K562 (cell line): ENCODE results near the gene MAN1A1. TPM values are rescaled to one million over a fixed set of nuclear protein-coding genes. Genes with fewer than 3 reads are reported as not detected.
A peak's percentile ranks its signal among the peaks of the same experiment; 100 is the strongest.

ENCODE experiments used
- COPS2 ChIP-seq: fragments of 450-650 bp; conservative IDR thresholded peaks from 2 replicates; pipeline ENCODE4 v1.6.1; 2016; ENCODE audit warnings: mild to moderate bottlenecking, moderate library complexity
- CREM ChIP-seq: IDR thresholded peaks from 2 replicates; pipeline ENCODE4 v1.6.1; 2014; ENCODE audit warnings: antibody characterized with exemption, low read depth
- CXXC5 ChIP-seq: fragments of 250-450 bp; sonication (Bioruptor Pico); IDR thresholded peaks from 2 replicates; pipeline ENCODE4 v1.8.0; 2022; ENCODE audit warnings: inconsistent platforms, mild to moderate bottlenecking, moderate library complexity
- DMBX1 ChIP-seq: fragments of 250-450 bp; sonication (Bioruptor Pico); IDR thresholded peaks from 2 replicates; pipeline ENCODE4 v1.8.0; 2022; ENCODE audit warnings: inconsistent platforms, mild to moderate bottlenecking, moderate library complexity, borderline replicate concordance
- EP400 ChIP-seq: fragments of 450-650 bp; IDR thresholded peaks from 2 replicates; pipeline ENCODE4 v1.6.1; 2017; ENCODE audit warnings: antibody characterized with exemption, mild to moderate bottlenecking, moderate library complexity
- ESRRB ChIP-seq: fragments of 250-450 bp; sonication (Bioruptor Pico); IDR thresholded peaks from 2 replicates; pipeline ENCODE4 v1.5.0; 2020; ENCODE audit warnings: mild to moderate bottlenecking, moderate library complexity, borderline replicate concordance
- HNRNPK ChIP-seq: fragments of 200-400 bp; formaldehyde crosslinking; IDR thresholded peaks from one replicate; pipeline ENCODE4 v1.6.1; 2018; ENCODE audit warnings: mild to moderate bottlenecking, low read depth, low read length; ENCODE audit not compliant: poor library complexity, severe bottlenecking
- HNRNPLL ChIP-seq: fragments of 200-400 bp; formaldehyde crosslinking; IDR thresholded peaks from 2 replicates; pipeline ENCODE4 v1.6.1; 2017; ENCODE audit warnings: low read length, low read depth, mild to moderate bottlenecking; ENCODE audit not compliant: poor library complexity, severe bottlenecking
- KAT2B ChIP-seq: IDR thresholded peaks from one replicate; pipeline ENCODE4 v1.6.1; 2012; ENCODE audit warnings: low read depth, mild to moderate bottlenecking, control low read depth, inconsistent platforms, low read length, moderate library complexity
- MTA1 ChIP-seq: fragments of 450-650 bp; IDR thresholded peaks from 2 replicates; pipeline ENCODE4 v1.6.1; 2017; ENCODE audit warnings: borderline replicate concordance
- MTA3 ChIP-seq: fragments of 450-650 bp; formaldehyde crosslinking; IDR thresholded peaks from 2 replicates; pipeline ENCODE4 v1.6.1; 2017; ENCODE audit warnings: mild to moderate bottlenecking, borderline replicate concordance
- MXD1 ChIP-seq: fragments of 250-450 bp; sonication (Bioruptor Pico); IDR thresholded peaks from 2 replicates; pipeline ENCODE4 v1.8.0; 2021; ENCODE audit warnings: borderline replicate concordance, mild to moderate bottlenecking, moderate library complexity; ENCODE audit not compliant: poor library complexity, severe bottlenecking
- NCOA2 ChIP-seq, 2 experiments: fragments of 450-650 bp; IDR thresholded peaks; 2 replicates each; pipeline ENCODE4 v1.6.1; 2018; ENCODE audit warnings: mild to moderate bottlenecking in 2 of 2, moderate library complexity in 1 of 2; ENCODE audit not compliant: partially characterized antibody in 2 of 2
- PHF20 ChIP-seq: fragments of 450-650 bp; IDR thresholded peaks from 2 replicates; pipeline ENCODE4 v1.6.1; 2018; ENCODE audit not compliant: partially characterized antibody
- SP2 ChIP-seq: IDR thresholded peaks from 2 replicates; pipeline ENCODE4 v1.6.1; 2011; ENCODE audit warnings: mild to moderate bottlenecking, low read depth, low read length, moderate library complexity; ENCODE audit not compliant: poor library complexity, severe bottlenecking; ENCODE audit errors: extremely low read depth
- TOE1 ChIP-seq, 2 experiments: fragments of 450-650 bp in 1 of 2; sonication (generic) in 1 of 2; formaldehyde crosslinking in 1 of 2; IDR thresholded peaks; 2 replicates each; pipeline versions ENCODE4 v1.7.1 to v1.8.0; 2016 to 2022; ENCODE audit warnings: borderline replicate concordance in 2 of 2, mild to moderate bottlenecking in 2 of 2, antibody characterized with exemption in 1 of 2, inconsistent platforms in 1 of 2, low read depth in 1 of 2, missing genetic modification reagents in 1 of 2, moderate library complexity in 1 of 2
- TRIM28 ChIP-seq: fragments of 450-650 bp; IDR thresholded peaks from 2 replicates; pipeline ENCODE4 v1.6.1; 2017
- ZNF124 ChIP-seq: sonication (generic); formaldehyde crosslinking; IDR thresholded peaks from 2 replicates; pipeline ENCODE4 v1.8.1; 2022; ENCODE audit warnings: missing genetic modification reagents
- ZNF253 ChIP-seq: fragments of 250-450 bp; sonication (Bioruptor Pico); conservative IDR thresholded peaks from 2 replicates; pipeline ENCODE4 v1.6.1; 2021; ENCODE audit warnings: mild to moderate bottlenecking
- ZNF274 ChIP-seq: IDR thresholded peaks from 2 replicates; pipeline ENCODE4 v1.6.1; 2011; ENCODE audit warnings: low read depth, mild to moderate bottlenecking, low read length, moderate library complexity, borderline replicate concordance
- polyA plus RNA-seq, 8 experiments: library from polyadenylated mRNA; depleted of rRNA in 4 of 8; stranded (reverse) in 5 of 8; unstranded in 3 of 8; fragments of >200 nt; fragmentation: Nextera tagmentation in 2 of 8; fragmentation: Illumina TruSeq in 1 of 8; extraction: Ambion mirVana in 2 of 8; extraction: Trizol in 1 of 8; gene quantifications; 2 replicates each; pipeline versions ENCODE4 v1.2.1 to v1.2.3, GENCODE V29; 2011 to 2014; ENCODE audit warnings: inconsistent platforms in 1 of 8, missing spikeins in 1 of 8
- total RNA-seq, 7 experiments: library from RNA; depleted of rRNA in 6 of 7; stranded (reverse); fragments of >200 nt in 6 of 7; fragmentation: Illumina TruSeq in 2 of 7; extraction: Trizol in 2 of 7; gene quantifications; 2 replicates each; pipeline versions ENCODE4 v1.2.1 to v1.2.3, GENCODE V29; 2011 to 2021; ENCODE audit warnings: low replicate concordance in 1 of 7
- TF ChIP-seq, protein P1 (sequence below), 2 experiments: IDR thresholded peaks; 2 replicates each; pipeline ENCODE4 v1.6.1; 2012; ENCODE audit warnings: improper control_type of control experiment in 2 of 2, low read depth in 2 of 2, low read length in 2 of 2, borderline replicate concordance in 1 of 2
- TF ChIP-seq, protein P2 (sequence below): fragments of 450-650 bp; IDR thresholded peaks from 2 replicates; pipeline ENCODE4 v1.6.1; 2014; ENCODE audit warnings: low read depth, mild to moderate bottlenecking, moderate library complexity, borderline replicate concordance

MAN1A1 gene
- total and polyA plus RNA-seq, 9 of the 15 experiments (the other 6 are each of a cell fraction or from before 2014, with no cell fraction given) = 24.5 to 78.4 (median 59.7) TPM

DNA sequence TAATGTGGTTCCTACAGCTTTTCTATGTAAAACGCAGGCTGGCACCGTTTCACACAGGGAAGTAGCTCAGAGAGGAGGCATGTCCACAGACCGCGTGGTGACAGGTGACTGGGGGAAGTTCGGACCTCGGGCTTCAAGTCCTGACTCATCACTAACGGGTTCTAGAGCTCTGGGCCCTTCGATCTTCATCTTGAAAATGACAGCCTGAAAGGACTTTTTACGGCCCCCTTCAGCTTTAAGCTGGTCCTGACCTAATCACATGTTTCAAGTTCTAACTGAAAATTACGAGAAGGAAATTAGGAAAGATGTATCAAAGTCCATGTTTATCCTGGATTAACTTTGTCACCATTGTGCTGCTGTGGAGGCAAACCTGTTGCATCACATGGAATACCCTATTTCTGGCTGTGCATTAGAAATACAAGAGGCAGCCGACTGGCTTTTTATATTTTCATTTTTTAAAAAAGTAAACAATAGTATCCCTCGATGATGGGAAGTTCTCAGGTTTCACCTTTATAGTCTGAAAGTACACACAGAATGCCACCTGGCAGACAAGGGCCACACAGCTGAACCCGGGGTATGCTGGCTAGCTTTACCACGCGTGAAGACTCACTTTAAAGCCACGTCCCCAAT, 2.0 kb downstream of the MAN1A1 start (continued):
- TF ChIP-seq MXD1 (CRISPR knock-in tag) (no peak), ZNF274 (no peak), CXXC5 (peak; percentile 36; the same call in 1 of the 2 replicates), MTA1 (no peak), MTA3 (0 out of 2 replicates have a peak, but pooled peaks have one; percentile 10), NCOA2 (IDR thresholded peaks at IDR 0.05; ENCODE audit: partially characterized antibody in 2 of 2) (no peak), DMBX1 (CRISPR knock-in tag) (peak; percentile 37; the same call in 1 of the 2 replicates), KAT2B (no peak), PHF20 (no peak), CREM (no peak), ZNF253 (CRISPR knock-in tag) (no peak), TRIM28 (no peak), ZNF124 (CRISPR knock-in tag) (no peak), COPS2 (no peak), HNRNPK (no peak), ESRRB (no peak), TOE1 (IDR thresholded peaks at IDR 0.05; ENCODE audit: borderline replicate concordance) (peak; percentile 25; the same call in 1 of the 2 replicates), TOE1 (CRISPR knock-in tag; IDR thresholded peaks at IDR 0.05; ENCODE audit: borderline replicate concordance, low read depth) (no peak), HNRNPLL (no peak), EP400 (peak; percentile 79), SP2 (no peak)
- TF ChIP-seq, protein P1, sequence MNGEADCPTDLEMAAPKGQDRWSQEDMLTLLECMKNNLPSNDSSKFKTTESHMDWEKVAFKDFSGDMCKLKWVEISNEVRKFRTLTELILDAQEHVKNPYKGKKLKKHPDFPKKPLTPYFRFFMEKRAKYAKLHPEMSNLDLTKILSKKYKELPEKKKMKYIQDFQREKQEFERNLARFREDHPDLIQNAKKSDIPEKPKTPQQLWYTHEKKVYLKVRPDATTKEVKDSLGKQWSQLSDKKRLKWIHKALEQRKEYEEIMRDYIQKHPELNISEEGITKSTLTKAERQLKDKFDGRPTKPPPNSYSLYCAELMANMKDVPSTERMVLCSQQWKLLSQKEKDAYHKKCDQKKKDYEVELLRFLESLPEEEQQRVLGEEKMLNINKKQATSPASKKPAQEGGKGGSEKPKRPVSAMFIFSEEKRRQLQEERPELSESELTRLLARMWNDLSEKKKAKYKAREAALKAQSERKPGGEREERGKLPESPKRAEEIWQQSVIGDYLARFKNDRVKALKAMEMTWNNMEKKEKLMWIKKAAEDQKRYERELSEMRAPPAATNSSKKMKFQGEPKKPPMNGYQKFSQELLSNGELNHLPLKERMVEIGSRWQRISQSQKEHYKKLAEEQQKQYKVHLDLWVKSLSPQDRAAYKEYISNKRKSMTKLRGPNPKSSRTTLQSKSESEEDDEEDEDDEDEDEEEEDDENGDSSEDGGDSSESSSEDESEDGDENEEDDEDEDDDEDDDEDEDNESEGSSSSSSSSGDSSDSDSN (IDR thresholded peaks at IDR 0.05; ENCODE audit: borderline replicate concordance in 1 of 2, low read depth in 2 of 2, low read length in 2 of 2) = peak in 1 of 2 experiments; percentile 65; a peak in 1 of 4 replicates
- TF ChIP-seq, protein P2, sequence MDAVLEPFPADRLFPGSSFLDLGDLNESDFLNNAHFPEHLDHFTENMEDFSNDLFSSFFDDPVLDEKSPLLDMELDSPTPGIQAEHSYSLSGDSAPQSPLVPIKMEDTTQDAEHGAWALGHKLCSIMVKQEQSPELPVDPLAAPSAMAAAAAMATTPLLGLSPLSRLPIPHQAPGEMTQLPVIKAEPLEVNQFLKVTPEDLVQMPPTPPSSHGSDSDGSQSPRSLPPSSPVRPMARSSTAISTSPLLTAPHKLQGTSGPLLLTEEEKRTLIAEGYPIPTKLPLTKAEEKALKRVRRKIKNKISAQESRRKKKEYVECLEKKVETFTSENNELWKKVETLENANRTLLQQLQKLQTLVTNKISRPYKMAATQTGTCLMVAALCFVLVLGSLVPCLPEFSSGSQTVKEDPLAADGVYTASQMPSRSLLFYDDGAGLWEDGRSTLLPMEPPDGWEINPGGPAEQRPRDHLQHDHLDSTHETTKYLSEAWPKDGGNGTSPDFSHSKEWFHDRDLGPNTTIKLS = peak; percentile 86; the same call in 1 of the 2 replicates
